ENCODE results near the gene U2AF1L4. TPM values are rescaled to one million over a fixed set of nuclear protein-coding genes. Genes with fewer than 3 reads are reported as not detected.
A peak's percentile ranks its signal among the peaks of the same experiment; 100 is the strongest.

Gene U2AF1L4
- total and polyA plus RNA-seq, 2 donors (not counting 1 experiment from before 2014, with no cell fraction given) = 62.1 to 89.7 TPM

GRCh38 chr19:35719402-35720162, 25.6 kb downstream of the U2AF1L4 start:
- no peak for TF ChIP-seq EZH2 (IDR thresholded peaks at IDR 0.05; ENCODE audit: borderline replicate concordance, insufficient read depth, low read depth, low read length, poor library complexity, severe bottlenecking)
- no peak for TF ChIP-seq CTCF (IDR thresholded peaks at IDR 0.05)
- no peaks in the 10 kb centered on the region for H3K9me3 ChIP-seq (ENCODE audit: control extremely low read depth in 1 of 3, control insufficient read depth in 2 of 3, insufficient read depth in 1 of 3, low read length in 2 of 3)
- intact Hi-C loops (cut with micrococcal nuclease) = loop anchor here (10.0 kb wide), 2 partner anchors 185 to 375 kb away; partner anchors contain the start of genes FFAR1, HCST, NFKBID and TYROBP
- ChIA-PET POLR2A (interaction anchor here (1.2 to 1.8 kb wide), 3 partner anchors 21 to 26 kb away, joined by 4 to 10 read pairs (median 7); partner anchors contain the start of genes IGFLR1, PSENEN and U2AF1L4), CTCF (interaction anchor here (1.3 to 2.6 kb wide), 3 partner anchors 21 to 25 kb away, joined by 3 to 7 read pairs (median 4); no protein-coding TSS in a partner anchor)
- H3K4me1 Mint-ChIP-seq = peaks cover 41% of the 10 kb centered on the region
- 95% methylated on average over 23 of the region's 32 CpGs for WGBS (ENCODE audit: insufficient coverage)
- no peak for ATAC-seq (ENCODE audit: low read depth)
- peaks cover 0 to 45% of the 10 kb centered on the region in 2 experiments for H3K36me3 ChIP-seq (replicated peaks in 1 of 2; ENCODE audit: control extremely low read depth in 1 of 2, control insufficient read depth in 1 of 2, extremely low read depth in 1 of 2, insufficient read depth in 2 of 2, low read length in 1 of 2)
- H3K27ac Mint-ChIP-seq = peak overlapping the region; percentile 85
- no peak overlapping the region for H3K9ac ChIP-seq (ENCODE audit: low read length)
- peak overlapping the region; percentile 85 for H3K4me2 ChIP-seq (replicated peaks; ENCODE audit: low read depth, low read length, poor library complexity, severe bottlenecking)
- H3K27me3 Mint-ChIP-seq = no peaks in the 10 kb centered on the region
- no peak overlapping the region for H3K4me3 ChIP-seq (ENCODE audit: control extremely low read depth in 1 of 5, extremely low read depth in 1 of 5, insufficient read depth in 1 of 5, low read depth in 2 of 5, low read length in 4 of 5)
- no peaks in the 10 kb centered on the region for H3K27me3 ChIP-seq (replicated peaks in 1 of 4; ENCODE audit: control extremely low read depth in 1 of 4, control insufficient read depth in 3 of 4, insufficient read depth in 4 of 4, low read length in 3 of 4)
- H3K4me1 ChIP-seq (ENCODE audit: control insufficient read depth in 2 of 2, insufficient read depth in 2 of 2, low read length in 2 of 2) = peaks cover 19 to 40% of the 10 kb centered on the region in 2 donors
- H3K9me3 Mint-ChIP-seq (ENCODE audit: insufficient read depth) = no peaks in the 10 kb centered on the region
- no peak for DNase-seq
- no peak overlapping the region for H2AFZ ChIP-seq (ENCODE audit: insufficient read depth, low read depth, low read length, poor library complexity, severe bottlenecking)
- peaks cover 76% of the 10 kb centered on the region for H3K79me2 ChIP-seq (ENCODE audit: control insufficient read depth, insufficient read depth, low read length)
- H3K27ac ChIP-seq (ENCODE audit: low read length in 2 of 2) = no peak overlapping the region
- peak overlapping the region; percentile 90 for H3K4me3 Mint-ChIP-seq
- H4K20me1 ChIP-seq (ENCODE audit: control insufficient read depth, insufficient read depth, low read length, poor library complexity, severe bottlenecking) = peaks cover 61% of the 10 kb centered on the region
